ENCODE results near the gene TCN2. TPM values are rescaled to one million over a fixed set of nuclear protein-coding genes. Genes with fewer than 3 reads are reported as not detected.

TCN2 gene
- total RNA-seq, 1 experiment from 2014 or later, result 0.93 TPM

DNA sequence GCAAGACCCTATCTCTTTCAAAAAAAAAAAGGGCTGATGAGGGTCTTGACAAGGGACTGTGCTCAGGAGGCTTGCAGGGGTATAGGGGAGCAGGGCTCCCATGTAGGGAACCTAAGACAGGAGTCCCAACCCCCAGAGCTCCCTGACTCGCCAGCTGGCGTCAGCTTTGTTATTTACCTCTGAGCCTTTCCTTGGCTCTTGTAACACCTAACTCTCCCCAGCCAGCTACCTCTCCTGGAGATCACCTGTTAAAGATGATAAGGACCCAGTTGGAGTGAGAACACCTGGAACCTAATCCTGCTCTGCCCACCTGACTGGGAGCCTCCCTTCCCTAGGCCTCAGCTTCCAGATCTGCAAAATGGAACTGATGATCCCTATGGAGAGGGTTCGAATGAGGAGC lies 41.9 kb downstream of the TCN2 start:
- H3K36me3 ChIP-seq (ENCODE audit: insufficient read depth, low read length), result no peaks in the 10 kb centered on the region
- H3K27me3 ChIP-seq (ENCODE audit: low read length), result no peaks in the 10 kb centered on the region
- no peak for DNase-seq
- H3K9me3 ChIP-seq (ENCODE audit: low read length), result no peaks in the 10 kb centered on the region
- no peak overlapping the region for H3K4me2 ChIP-seq (ENCODE audit: low read depth, low read length, poor library complexity, severe bottlenecking)
- no peaks in the 10 kb centered on the region for H3K9me2 ChIP-seq (replicated peaks; ENCODE audit: insufficient read depth, low read length)
- no peaks in the 10 kb centered on the region for H4K20me1 ChIP-seq (ENCODE audit: insufficient read depth, low read depth, low read length)
- no peak overlapping the region for H3K4me3 ChIP-seq (ENCODE audit: low read length)
- peaks cover 6% of the 10 kb centered on the region for H3K4me1 ChIP-seq (ENCODE audit: low read length)
- H3K79me2 ChIP-seq (ENCODE audit: low read length), result no peaks in the 10 kb centered on the region
- H3K27ac ChIP-seq (ENCODE audit: low read length), result no peak overlapping the region
- no peak overlapping the region for H2AFZ ChIP-seq (ENCODE audit: low read length)
- no peak overlapping the region for H3K9ac ChIP-seq (ENCODE audit: low read length)

DNA sequence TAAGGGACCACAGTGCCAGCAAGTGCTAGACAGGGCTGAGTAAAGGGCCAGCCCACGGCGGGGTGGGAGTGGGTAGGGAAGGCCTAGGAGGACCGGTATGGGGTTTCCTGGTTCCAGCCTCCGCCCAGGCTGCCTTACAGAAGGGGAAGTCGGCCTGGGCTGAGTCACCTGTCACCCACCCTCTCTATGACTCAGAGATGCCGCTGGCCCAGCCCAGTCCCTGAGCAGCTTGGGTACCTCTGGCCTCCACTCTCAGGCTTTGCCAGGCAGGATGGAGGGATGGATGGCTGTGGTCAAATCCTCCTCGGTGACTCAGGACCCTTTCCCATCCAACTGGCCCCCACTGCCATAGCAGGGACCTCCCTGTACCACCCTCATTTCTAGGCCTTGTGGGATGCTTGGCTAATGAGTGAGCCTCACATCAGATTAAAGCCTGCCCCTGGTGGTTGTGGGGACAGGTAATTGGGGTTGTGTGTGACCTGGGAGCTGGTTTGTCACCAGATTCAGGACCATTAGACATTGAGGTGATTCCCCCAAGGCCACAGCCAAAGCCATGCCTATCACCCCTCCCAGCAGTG lies 42.5 kb downstream of the TCN2 start:
- no peak overlapping the region for H2AFZ ChIP-seq (ENCODE audit: low read length)
- no peaks in the 10 kb centered on the region for H3K79me2 ChIP-seq (ENCODE audit: low read length)
- no peaks in the 10 kb centered on the region for H3K27me3 ChIP-seq (ENCODE audit: low read length)
- no peaks in the 10 kb centered on the region for H4K20me1 ChIP-seq (ENCODE audit: insufficient read depth, low read depth, low read length)
- H3K36me3 ChIP-seq (ENCODE audit: insufficient read depth, low read length), result no peaks in the 10 kb centered on the region
- H3K9me3 ChIP-seq (ENCODE audit: low read length), result no peaks in the 10 kb centered on the region
- no peak for DNase-seq
- no peak overlapping the region for H3K9ac ChIP-seq (ENCODE audit: low read length)
- H3K4me3 ChIP-seq (ENCODE audit: low read length), result no peak overlapping the region
- no peak overlapping the region for H3K4me2 ChIP-seq (ENCODE audit: low read depth, low read length, poor library complexity, severe bottlenecking)
- no peaks in the 10 kb centered on the region for H3K9me2 ChIP-seq (replicated peaks; ENCODE audit: insufficient read depth, low read length)
- no peak overlapping the region for H3K27ac ChIP-seq (ENCODE audit: low read length)
- no peaks in the 10 kb centered on the region for H3K4me1 ChIP-seq (ENCODE audit: low read length)

DNA sequence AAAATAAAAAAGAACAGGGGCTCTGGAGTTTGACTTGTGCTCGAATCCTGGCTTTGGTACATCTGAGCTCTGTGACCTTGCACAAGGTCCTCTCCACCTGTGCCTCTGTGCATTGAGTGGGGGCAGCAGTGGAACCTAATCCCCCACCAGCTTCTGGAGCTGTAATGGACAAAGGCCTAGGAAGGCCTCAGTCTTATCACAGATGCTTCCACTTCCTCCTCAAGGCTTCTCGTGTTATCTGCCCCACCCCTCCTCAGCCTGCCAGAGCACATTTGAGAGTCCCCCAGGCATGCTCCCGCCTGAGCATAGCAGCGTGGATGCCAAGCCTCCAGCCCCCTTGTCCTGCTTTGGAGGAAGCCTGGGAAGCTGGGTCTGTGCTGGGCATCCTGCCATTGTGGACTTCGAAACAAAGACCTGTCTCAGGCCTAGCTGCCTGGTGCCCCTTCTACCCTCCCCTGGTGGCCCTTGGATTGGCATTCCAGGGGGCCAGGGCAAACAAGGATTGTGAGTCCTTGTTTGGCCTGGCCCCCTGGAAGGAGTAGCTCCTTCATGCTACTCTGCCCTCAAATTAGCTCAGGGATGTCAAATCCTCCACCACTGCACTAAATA lies 43.6 kb downstream of the TCN2 start:
- H3K36me3 ChIP-seq (ENCODE audit: insufficient read depth, low read length), result no peaks in the 10 kb centered on the region
- H4K20me1 ChIP-seq (ENCODE audit: insufficient read depth, low read depth, low read length), result no peaks in the 10 kb centered on the region
- H3K27me3 ChIP-seq (ENCODE audit: low read length), result no peaks in the 10 kb centered on the region
- H2AFZ ChIP-seq (ENCODE audit: low read length), result no peak overlapping the region
- H3K4me3 ChIP-seq (ENCODE audit: low read length), result no peak overlapping the region
- no peaks in the 10 kb centered on the region for H3K4me1 ChIP-seq (ENCODE audit: low read length)
- no peak overlapping the region for H3K27ac ChIP-seq (ENCODE audit: low read length)
- H3K9me3 ChIP-seq (ENCODE audit: low read length), result no peaks in the 10 kb centered on the region
- no peak for DNase-seq
- H3K79me2 ChIP-seq (ENCODE audit: low read length), result no peaks in the 10 kb centered on the region
- H3K9ac ChIP-seq (ENCODE audit: low read length), result no peak overlapping the region
- H3K4me2 ChIP-seq (ENCODE audit: low read depth, low read length, poor library complexity, severe bottlenecking), result no peak overlapping the region
- H3K9me2 ChIP-seq (replicated peaks; ENCODE audit: insufficient read depth, low read length), result no peaks in the 10 kb centered on the region

DNA sequence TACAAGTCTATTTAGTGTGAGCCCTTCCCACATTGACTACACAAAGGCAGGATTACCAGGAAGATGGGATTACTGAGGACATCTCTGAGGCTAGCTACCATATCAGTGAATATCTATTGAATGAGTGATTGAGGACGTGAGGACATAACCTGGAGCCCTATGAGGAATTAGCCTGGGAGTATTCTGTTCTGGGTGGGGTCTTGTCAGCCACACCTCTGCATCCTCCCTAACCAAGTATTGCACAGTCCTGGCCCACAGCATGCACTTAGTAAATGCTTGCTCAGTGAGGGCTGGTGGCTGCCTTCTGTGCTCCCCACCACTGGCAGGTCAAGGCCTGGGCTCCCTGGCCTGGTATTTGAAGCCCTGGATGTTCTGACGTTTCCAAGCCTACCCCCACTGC lies 45.9 kb downstream of the TCN2 start:
- H3K36me3 ChIP-seq (ENCODE audit: insufficient read depth, low read length), result no peaks in the 10 kb centered on the region
- no peaks in the 10 kb centered on the region for H3K4me1 ChIP-seq (ENCODE audit: low read length)
- H4K20me1 ChIP-seq (ENCODE audit: insufficient read depth, low read depth, low read length), result no peaks in the 10 kb centered on the region
- H3K4me2 ChIP-seq (ENCODE audit: low read depth, low read length, poor library complexity, severe bottlenecking), result no peak overlapping the region
- H3K27ac ChIP-seq (ENCODE audit: low read length), result no peak overlapping the region
- no peaks in the 10 kb centered on the region for H3K27me3 ChIP-seq (ENCODE audit: low read length)
- no peak overlapping the region for H2AFZ ChIP-seq (ENCODE audit: low read length)
- no peaks in the 10 kb centered on the region for H3K9me2 ChIP-seq (replicated peaks; ENCODE audit: insufficient read depth, low read length)
- no peak overlapping the region for H3K9ac ChIP-seq (ENCODE audit: low read length)
- no peaks in the 10 kb centered on the region for H3K9me3 ChIP-seq (ENCODE audit: low read length)
- no peak for DNase-seq
- no peak overlapping the region for H3K4me3 ChIP-seq (ENCODE audit: low read length)
- no peaks in the 10 kb centered on the region for H3K79me2 ChIP-seq (ENCODE audit: low read length)

DNA sequence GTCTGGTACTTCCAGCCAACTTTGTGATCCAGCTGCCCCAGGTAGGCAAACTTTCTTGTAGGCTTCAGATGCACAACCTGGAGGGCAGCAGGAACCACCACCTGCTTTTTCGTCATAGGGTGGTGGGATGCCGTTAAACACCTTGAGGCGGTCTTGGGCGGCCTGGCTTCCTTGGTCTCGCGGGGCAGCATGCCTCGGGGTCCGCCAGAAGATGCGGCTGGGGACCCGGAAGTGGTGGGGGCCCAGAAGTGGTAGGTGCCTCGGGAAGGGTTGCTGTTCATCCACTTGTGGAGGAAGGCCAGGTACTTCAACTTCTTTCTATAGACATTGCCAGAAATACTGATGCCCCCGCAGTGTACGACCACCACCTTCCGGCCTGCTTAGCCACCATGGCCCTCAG lies 47.4 kb downstream of the TCN2 start:
- Histone ChIP-seq H3K9me3 (ENCODE audit: low read length) (no peaks in the 10 kb centered on the region), H3K79me2 (ENCODE audit: low read length) (no peaks in the 10 kb centered on the region), H3K9me2 (replicated peaks; ENCODE audit: insufficient read depth, low read length) (no peaks in the 10 kb centered on the region), H3K27me3 (ENCODE audit: low read length) (no peaks in the 10 kb centered on the region), H3K27ac (ENCODE audit: low read length) (no peak overlapping the region), H4K20me1 (ENCODE audit: insufficient read depth, low read depth, low read length) (no peaks in the 10 kb centered on the region), H3K36me3 (ENCODE audit: insufficient read depth, low read length) (no peaks in the 10 kb centered on the region), H3K4me1 (ENCODE audit: low read length) (no peaks in the 10 kb centered on the region), H3K4me3 (ENCODE audit: low read length) (no peak overlapping the region), H2AFZ (ENCODE audit: low read length) (no peak overlapping the region), H3K9ac (ENCODE audit: low read length) (no peak overlapping the region), H3K4me2 (ENCODE audit: low read depth, low read length, poor library complexity, severe bottlenecking) (no peak overlapping the region)
- no peak for DNase-seq

DNA sequence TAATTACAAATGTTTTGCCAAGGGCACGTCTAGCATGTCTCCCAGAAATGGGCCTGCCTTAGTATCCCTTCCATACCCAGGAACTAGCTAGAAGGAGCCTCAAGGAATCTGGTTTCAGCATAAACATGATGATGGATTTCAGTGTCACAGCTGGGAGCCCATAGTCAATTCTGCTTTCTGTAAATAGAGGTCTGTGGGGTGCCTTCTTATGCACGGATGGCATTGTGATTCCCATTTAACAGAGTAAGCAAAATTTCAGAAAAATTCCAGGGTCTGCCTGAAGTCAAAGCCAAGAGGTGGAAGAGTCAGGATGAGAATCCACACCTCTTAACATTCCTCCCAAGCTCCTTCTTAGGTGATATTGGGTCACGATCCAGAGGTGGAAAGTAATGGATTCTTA lies 48.6 kb downstream of the TCN2 start:
- Histone ChIP-seq H3K9me2 (replicated peaks; ENCODE audit: insufficient read depth, low read length) (no peaks in the 10 kb centered on the region), H4K20me1 (ENCODE audit: insufficient read depth, low read depth, low read length) (no peaks in the 10 kb centered on the region), H3K36me3 (ENCODE audit: insufficient read depth, low read length) (no peaks in the 10 kb centered on the region), H3K79me2 (ENCODE audit: low read length) (no peaks in the 10 kb centered on the region), H3K4me3 (ENCODE audit: low read length) (no peak overlapping the region), H3K4me2 (ENCODE audit: low read depth, low read length, poor library complexity, severe bottlenecking) (no peak overlapping the region), H3K9me3 (ENCODE audit: low read length) (no peaks in the 10 kb centered on the region), H3K27me3 (ENCODE audit: low read length) (no peaks in the 10 kb centered on the region), H3K4me1 (ENCODE audit: low read length) (no peaks in the 10 kb centered on the region), H2AFZ (ENCODE audit: low read length) (no peak overlapping the region), H3K9ac (ENCODE audit: low read length) (no peak overlapping the region), H3K27ac (ENCODE audit: low read length) (no peak overlapping the region)
- no peak for DNase-seq

DNA sequence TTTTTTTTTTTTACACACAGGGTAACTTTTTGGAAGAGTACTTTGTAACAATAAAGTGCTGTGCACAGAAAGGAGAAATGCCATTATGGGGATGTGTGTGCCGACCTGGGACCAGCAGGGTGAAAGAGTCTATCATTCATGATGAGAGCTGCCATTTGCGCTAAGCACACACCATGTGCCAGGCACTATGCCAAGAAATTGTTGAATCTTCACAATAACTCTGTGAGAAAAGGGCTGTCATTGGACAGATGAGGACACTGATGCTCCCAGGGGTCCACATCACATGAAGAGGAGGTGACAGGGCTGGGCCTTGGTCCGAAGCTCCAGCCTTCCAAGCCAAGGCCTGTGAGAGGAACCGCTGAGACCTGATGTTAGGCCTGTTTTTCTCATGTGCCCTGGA lies 55.1 kb downstream of the TCN2 start:
- H3K9me3 ChIP-seq (ENCODE audit: low read length), result no peaks in the 10 kb centered on the region
- H3K9ac ChIP-seq (ENCODE audit: low read length), result no peak overlapping the region
- no peak overlapping the region for H3K4me3 ChIP-seq (ENCODE audit: low read length)
- no peaks in the 10 kb centered on the region for H3K27me3 ChIP-seq (ENCODE audit: low read length)
- no peak overlapping the region for H3K4me2 ChIP-seq (ENCODE audit: low read depth, low read length, poor library complexity, severe bottlenecking)
- H4K20me1 ChIP-seq (ENCODE audit: insufficient read depth, low read depth, low read length), result no peaks in the 10 kb centered on the region
- H3K27ac ChIP-seq (ENCODE audit: low read length), result no peak overlapping the region
- no peaks in the 10 kb centered on the region for H3K79me2 ChIP-seq (ENCODE audit: low read length)
- H2AFZ ChIP-seq (ENCODE audit: low read length), result no peak overlapping the region
- DNase-seq, result no peak
- no peaks in the 10 kb centered on the region for H3K9me2 ChIP-seq (replicated peaks; ENCODE audit: insufficient read depth, low read length)
- H3K4me1 ChIP-seq (ENCODE audit: low read length), result peaks cover 12% of the 10 kb centered on the region
- no peaks in the 10 kb centered on the region for H3K36me3 ChIP-seq (ENCODE audit: insufficient read depth, low read length)

DNA sequence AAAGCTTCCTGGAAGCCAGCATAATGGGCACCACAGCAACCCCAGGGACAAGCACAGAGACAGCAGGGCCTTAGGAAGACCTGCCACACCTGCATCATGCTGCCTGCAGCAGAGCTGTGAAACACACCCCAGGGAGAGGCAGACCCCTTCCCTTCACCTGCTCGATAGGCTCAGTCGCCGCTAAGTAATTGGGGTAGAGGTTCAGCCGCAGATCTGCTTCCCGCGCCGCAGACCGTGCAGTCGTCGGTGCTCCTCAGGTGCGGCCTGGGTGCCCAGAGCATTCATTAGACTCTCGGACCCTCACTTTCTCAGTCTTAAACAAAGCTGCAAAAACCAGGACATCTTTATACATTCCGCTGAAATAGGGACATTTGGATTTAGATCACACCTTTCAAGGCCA lies 57.8 kb downstream of the TCN2 start:
- Histone ChIP-seq H3K9me3 (ENCODE audit: low read length) (no peaks in the 10 kb centered on the region), H3K27ac (ENCODE audit: low read length) (no peak overlapping the region), H3K36me3 (ENCODE audit: insufficient read depth, low read length) (no peaks in the 10 kb centered on the region), H3K4me2 (ENCODE audit: low read depth, low read length, poor library complexity, severe bottlenecking) (no peak overlapping the region), H3K9ac (ENCODE audit: low read length) (no peak overlapping the region), H3K4me1 (ENCODE audit: low read length) (peaks cover 19% of the 10 kb centered on the region), H3K9me2 (replicated peaks; ENCODE audit: insufficient read depth, low read length) (no peaks in the 10 kb centered on the region), H4K20me1 (ENCODE audit: insufficient read depth, low read depth, low read length) (no peaks in the 10 kb centered on the region), H3K4me3 (ENCODE audit: low read length) (no peak overlapping the region), H3K27me3 (ENCODE audit: low read length) (no peaks in the 10 kb centered on the region), H3K79me2 (ENCODE audit: low read length) (no peaks in the 10 kb centered on the region), H2AFZ (ENCODE audit: low read length) (no peak overlapping the region)
- DNase-seq, result no peak
